Measurements from ENCODE around the gene RGS9. TPM values are rescaled to one million over a fixed set of nuclear protein-coding genes. Genes with fewer than 3 reads are reported as not detected.

Gene RGS9
- total and polyA plus RNA-seq, 10 of the 15 experiments (the other 5 are each of a cell fraction or from before 2014, with no cell fraction given), result 1.1 to 10.6 (median 5.6) TPM

DNA sequence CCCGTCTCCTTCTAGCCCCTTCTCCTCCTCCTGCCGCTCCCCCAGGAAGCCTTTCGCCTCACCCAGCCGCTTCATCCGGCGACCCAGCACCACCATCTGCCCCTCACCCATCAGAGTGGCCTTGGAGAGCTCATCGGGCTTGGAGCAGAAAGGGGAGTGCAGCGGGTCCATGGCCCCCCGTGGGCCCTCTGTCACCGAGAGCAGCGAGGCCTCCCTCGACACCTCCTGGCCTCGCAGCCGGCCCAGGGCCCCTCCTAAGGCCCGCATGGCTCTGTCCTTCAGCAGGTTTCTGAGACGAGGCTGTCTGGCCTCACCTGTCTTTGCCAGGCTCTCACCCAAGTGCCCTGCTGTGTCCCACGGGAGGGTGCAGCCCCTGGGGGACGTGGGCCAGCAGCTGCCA, 87.9 kb downstream of the RGS9 start:
- H3K79me2 ChIP-seq (ENCODE audit: control insufficient read depth, insufficient read depth, low read length), result no peaks in the 10 kb centered on the region
- H3K9me3 ChIP-seq (replicated peaks; ENCODE audit: control insufficient read depth, insufficient read depth, low read length), result no peaks in the 10 kb centered on the region; the same call in 2 of the 3 replicates
- ChIA-PET CTCF (no interaction called here), POLR2A (no interaction called here), SMC1A (ENCODE audit: uncharacterized antibody, unreplicated experiment) (no interaction called here), RAD21 (ENCODE audit: unreplicated experiment) (no interaction called here)
- no peak overlapping the region for H3K9ac ChIP-seq (ENCODE audit: control insufficient read depth, insufficient read depth, low read length)
- peaks cover 19% of the 10 kb centered on the region for H3K4me1 ChIP-seq (ENCODE audit: control insufficient read depth, insufficient read depth, low read length)
- H4K20me1 ChIP-seq (ENCODE audit: control insufficient read depth, insufficient read depth), result no peaks in the 10 kb centered on the region
- H2AFZ ChIP-seq (ENCODE audit: control insufficient read depth, low read depth, low read length), result no peak overlapping the region
- no peak overlapping the region for H3K27ac ChIP-seq (ENCODE audit: control insufficient read depth, insufficient read depth)
- H3K4me2 ChIP-seq (ENCODE audit: control insufficient read depth, insufficient read depth), result no peak overlapping the region
- no peaks in the 10 kb centered on the region for H3K27me3 ChIP-seq (replicated peaks in 1 of 2; ENCODE audit: control insufficient read depth in 2 of 2, insufficient read depth in 2 of 2, low read length in 1 of 2)
- no peak for FAIRE-seq
- no peaks in the 10 kb centered on the region; a peak in 1 of 4 replicates for H3K36me3 ChIP-seq (ENCODE audit: control insufficient read depth in 2 of 2, insufficient read depth in 2 of 2, low read length in 1 of 2)
- intact Hi-C loops (cut with micrococcal nuclease; ENCODE audit: unreplicated experiment), result no loop called here
- BruUV-seq (replicated peaks), result no TSS peak
- H3K4me3 ChIP-seq, result no peak overlapping the region
- 69% methylated on average over 18 of the region's 18 CpGs for WGBS (ENCODE audit: insufficient coverage, insufficient replicate concordance, low lambda C conversion rate, missing lambda C conversion rate)
- DNase-seq (ENCODE audit: low read depth, low spot score), result no peak
- TF ChIP-seq, protein P1, sequence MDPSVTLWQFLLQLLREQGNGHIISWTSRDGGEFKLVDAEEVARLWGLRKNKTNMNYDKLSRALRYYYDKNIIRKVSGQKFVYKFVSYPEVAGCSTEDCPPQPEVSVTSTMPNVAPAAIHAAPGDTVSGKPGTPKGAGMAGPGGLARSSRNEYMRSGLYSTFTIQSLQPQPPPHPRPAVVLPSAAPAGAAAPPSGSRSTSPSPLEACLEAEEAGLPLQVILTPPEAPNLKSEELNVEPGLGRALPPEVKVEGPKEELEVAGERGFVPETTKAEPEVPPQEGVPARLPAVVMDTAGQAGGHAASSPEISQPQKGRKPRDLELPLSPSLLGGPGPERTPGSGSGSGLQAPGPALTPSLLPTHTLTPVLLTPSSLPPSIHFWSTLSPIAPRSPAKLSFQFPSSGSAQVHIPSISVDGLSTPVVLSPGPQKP (IDR thresholded peaks at IDR 0.05; ENCODE audit: low read depth, low read length), result no peak
- TF ChIP-seq, protein P2, sequence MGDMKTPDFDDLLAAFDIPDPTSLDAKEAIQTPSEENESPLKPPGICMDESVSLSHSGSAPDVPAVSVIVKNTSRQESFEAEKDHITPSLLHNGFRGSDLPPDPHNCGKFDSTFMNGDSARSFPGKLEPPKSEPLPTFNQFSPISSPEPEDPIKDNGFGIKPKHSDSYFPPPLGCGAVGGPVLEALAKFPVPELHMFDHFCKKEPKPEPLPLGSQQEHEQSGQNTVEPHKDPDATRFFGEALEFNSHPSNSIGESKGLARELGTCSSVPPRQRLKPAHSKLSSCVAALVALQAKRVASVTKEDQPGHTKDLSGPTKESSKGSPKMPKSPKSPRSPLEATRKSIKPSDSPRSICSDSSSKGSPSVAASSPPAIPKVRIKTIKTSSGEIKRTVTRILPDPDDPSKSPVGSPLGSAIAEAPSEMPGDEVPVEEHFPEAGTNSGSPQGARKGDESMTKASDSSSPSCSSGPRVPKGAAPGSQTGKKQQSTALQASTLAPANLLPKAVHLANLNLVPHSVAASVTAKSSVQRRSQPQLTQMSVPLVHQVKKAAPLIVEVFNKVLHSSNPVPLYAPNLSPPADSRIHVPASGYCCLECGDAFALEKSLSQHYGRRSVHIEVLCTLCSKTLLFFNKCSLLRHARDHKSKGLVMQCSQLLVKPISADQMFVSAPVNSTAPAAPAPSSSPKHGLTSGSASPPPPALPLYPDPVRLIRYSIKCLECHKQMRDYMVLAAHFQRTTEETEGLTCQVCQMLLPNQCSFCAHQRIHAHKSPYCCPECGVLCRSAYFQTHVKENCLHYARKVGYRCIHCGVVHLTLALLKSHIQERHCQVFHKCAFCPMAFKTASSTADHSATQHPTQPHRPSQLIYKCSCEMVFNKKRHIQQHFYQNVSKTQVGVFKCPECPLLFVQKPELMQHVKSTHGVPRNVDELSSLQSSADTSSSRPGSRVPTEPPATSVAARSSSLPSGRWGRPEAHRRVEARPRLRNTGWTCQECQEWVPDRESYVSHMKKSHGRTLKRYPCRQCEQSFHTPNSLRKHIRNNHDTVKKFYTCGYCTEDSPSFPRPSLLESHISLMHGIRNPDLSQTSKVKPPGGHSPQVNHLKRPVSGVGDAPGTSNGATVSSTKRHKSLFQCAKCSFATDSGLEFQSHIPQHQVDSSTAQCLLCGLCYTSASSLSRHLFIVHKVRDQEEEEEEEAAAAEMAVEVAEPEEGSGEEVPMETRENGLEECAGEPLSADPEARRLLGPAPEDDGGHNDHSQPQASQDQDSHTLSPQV (IDR thresholded peaks at IDR 0.05), result no peak
- TF ChIP-seq, protein P3, sequence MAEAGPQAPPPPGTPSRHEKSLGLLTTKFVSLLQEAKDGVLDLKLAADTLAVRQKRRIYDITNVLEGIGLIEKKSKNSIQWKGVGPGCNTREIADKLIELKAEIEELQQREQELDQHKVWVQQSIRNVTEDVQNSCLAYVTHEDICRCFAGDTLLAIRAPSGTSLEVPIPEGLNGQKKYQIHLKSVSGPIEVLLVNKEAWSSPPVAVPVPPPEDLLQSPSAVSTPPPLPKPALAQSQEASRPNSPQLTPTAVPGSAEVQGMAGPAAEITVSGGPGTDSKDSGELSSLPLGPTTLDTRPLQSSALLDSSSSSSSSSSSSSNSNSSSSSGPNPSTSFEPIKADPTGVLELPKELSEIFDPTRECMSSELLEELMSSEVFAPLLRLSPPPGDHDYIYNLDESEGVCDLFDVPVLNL (IDR thresholded peaks at IDR 0.05; ENCODE audit: low read depth, low read length), result no peak
- TF ChIP-seq, protein P4, sequence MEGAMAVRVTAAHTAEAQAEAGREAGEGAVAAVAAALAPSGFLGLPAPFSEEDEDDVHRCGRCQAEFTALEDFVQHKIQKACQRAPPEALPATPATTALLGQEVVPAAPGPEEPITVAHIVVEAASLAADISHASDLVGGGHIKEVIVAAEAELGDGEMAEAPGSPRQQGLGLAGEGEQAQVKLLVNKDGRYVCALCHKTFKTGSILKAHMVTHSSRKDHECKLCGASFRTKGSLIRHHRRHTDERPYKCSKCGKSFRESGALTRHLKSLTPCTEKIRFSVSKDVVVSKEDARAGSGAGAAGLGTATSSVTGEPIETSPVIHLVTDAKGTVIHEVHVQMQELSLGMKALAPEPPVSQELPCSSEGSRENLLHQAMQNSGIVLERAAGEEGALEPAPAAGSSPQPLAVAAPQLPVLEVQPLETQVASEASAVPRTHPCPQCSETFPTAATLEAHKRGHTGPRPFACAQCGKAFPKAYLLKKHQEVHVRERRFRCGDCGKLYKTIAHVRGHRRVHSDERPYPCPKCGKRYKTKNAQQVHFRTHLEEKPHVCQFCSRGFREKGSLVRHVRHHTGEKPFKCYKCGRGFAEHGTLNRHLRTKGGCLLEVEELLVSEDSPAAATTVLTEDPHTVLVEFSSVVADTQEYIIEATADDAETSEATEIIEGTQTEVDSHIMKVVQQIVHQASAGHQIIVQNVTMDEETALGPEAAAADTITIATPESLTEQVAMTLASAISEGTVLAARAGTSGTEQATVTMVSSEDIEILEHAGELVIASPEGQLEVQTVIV (IDR thresholded peaks at IDR 0.05; ENCODE audit: borderline replicate concordance, partially characterized antibody), result no peak
- no peak for TF ChIP-seq EED (IDR thresholded peaks at IDR 0.05; ENCODE audit: low read depth)
- TF ChIP-seq TCF12 (IDR thresholded peaks at IDR 0.05; ENCODE audit: low read depth, low read length), result no peak
- no peak for TF ChIP-seq GATAD2B (conservative IDR thresholded peaks at IDR 0.05; ENCODE audit: low read depth)
- TF ChIP-seq BRCA1 (IDR thresholded peaks at IDR 0.05; ENCODE audit: low read depth, low read length), result no peak
- ATAC-seq, result no peak
- in situ Hi-C loops (cut with MboI), result no loop called here

All from GM12878 (cell line).